C4-2B (cell line): ENCODE data around the gene MRPL43.

ENCODE experiments used
- ZFX ChIP-seq: fragments of 450-650 bp; IDR thresholded peaks from 2 replicates; pipeline ENCODE4 v1.6.1; 2017
- TF ChIP-seq, protein P1 (sequence below): fragments of 450-650 bp; conservative IDR thresholded peaks from 2 replicates; pipeline ENCODE4 v1.5.1; 2017; ENCODE audit warnings: mild to moderate bottlenecking

DNA sequence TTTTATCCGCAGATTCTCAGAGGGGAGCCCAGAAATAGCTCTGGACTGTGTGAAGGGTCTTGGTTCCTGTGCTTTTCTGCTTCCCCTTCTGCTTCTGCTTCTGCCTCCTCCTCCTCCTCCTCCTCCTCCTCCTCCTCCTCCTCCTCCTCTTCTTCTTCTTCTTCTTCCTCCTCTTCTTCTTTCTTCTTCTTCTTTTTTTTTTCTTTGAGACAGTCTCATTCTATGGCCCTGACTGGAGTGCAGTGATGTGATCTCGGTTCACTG lies 32.1 kb upstream of the MRPL43 start:
- TF ChIP-seq, protein P1, sequence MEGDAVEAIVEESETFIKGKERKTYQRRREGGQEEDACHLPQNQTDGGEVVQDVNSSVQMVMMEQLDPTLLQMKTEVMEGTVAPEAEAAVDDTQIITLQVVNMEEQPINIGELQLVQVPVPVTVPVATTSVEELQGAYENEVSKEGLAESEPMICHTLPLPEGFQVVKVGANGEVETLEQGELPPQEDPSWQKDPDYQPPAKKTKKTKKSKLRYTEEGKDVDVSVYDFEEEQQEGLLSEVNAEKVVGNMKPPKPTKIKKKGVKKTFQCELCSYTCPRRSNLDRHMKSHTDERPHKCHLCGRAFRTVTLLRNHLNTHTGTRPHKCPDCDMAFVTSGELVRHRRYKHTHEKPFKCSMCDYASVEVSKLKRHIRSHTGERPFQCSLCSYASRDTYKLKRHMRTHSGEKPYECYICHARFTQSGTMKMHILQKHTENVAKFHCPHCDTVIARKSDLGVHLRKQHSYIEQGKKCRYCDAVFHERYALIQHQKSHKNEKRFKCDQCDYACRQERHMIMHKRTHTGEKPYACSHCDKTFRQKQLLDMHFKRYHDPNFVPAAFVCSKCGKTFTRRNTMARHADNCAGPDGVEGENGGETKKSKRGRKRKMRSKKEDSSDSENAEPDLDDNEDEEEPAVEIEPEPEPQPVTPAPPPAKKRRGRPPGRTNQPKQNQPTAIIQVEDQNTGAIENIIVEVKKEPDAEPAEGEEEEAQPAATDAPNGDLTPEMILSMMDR = no peak
- no peak for TF ChIP-seq ZFX
